ENCODE results near the gene GABRR1.

GRCh38 chr6:89145956-89146717 lies 71.0 kb downstream of the GABRR1 start, which contains the start of gene PM20D2:
- TF ChIP-seq, protein P1, sequence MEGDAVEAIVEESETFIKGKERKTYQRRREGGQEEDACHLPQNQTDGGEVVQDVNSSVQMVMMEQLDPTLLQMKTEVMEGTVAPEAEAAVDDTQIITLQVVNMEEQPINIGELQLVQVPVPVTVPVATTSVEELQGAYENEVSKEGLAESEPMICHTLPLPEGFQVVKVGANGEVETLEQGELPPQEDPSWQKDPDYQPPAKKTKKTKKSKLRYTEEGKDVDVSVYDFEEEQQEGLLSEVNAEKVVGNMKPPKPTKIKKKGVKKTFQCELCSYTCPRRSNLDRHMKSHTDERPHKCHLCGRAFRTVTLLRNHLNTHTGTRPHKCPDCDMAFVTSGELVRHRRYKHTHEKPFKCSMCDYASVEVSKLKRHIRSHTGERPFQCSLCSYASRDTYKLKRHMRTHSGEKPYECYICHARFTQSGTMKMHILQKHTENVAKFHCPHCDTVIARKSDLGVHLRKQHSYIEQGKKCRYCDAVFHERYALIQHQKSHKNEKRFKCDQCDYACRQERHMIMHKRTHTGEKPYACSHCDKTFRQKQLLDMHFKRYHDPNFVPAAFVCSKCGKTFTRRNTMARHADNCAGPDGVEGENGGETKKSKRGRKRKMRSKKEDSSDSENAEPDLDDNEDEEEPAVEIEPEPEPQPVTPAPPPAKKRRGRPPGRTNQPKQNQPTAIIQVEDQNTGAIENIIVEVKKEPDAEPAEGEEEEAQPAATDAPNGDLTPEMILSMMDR (conservative IDR thresholded peaks at IDR 0.05 in 1 of 2, IDR thresholded peaks at IDR 0.05 in 1 of 2; ENCODE audit: low read depth in 1 of 2, low read length in 2 of 2) = no peak
- no peak for TF ChIP-seq EZH2 (IDR thresholded peaks at IDR 0.05; ENCODE audit: low read length, missing control alignments)
